Measurements from ENCODE around the gene RNF40.

DNA sequence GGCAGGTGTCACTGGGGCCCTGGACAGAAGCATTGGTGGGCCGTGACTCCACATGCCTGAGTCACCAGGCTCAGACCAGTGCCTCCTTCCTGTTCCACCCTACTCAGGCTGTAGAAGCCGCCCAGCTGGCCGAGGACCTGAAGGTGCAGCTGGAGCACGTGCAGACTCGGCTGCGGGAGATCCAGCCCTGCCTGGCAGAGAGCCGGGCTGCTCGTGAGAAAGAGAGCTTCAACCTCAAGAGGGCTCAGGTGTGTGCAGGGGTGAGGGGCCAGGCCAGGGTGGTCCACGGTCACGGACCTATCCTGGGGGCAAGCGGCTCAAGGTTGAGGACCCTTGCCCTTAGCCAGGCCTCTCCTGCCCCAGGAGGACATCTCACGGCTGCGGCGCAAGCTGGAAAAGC lies 9.6 kb downstream of the RNF40 start:
- no peak for TF ChIP-seq POLR2A (IDR thresholded peaks at IDR 0.05)
- no peak for TF ChIP-seq CTCF (IDR thresholded peaks at IDR 0.05)
